ENCODE measurements around the gene BRWD1. TPM values are rescaled to one million over a fixed set of nuclear protein-coding genes. Genes with fewer than 3 reads are reported as not detected.
"Not testable (repeated sequence)": the region's sequence is repeated elsewhere in the genome, so short reads cannot be mapped to it uniquely, and the experiment has no call there.

BRWD1 gene
- total RNA-seq, 1 donor from 2014 or later: 20.5 TPM

GRCh38 chr21:39168800-39169199 is 144.6 kb downstream of the BRWD1 start:
- no peak for ATAC-seq

- no peak for ATAC-seq
Measured at GRCh38 chr21:39164523-39164922, 148.9 kb downstream of the BRWD1 start.

- ATAC-seq: no peak
Measured at GRCh38 chr21:39161064-39161463, 152.4 kb downstream of the BRWD1 start.

- peak; percentile 34 for ATAC-seq
Measured at GRCh38 chr21:39159342-39160063, 153.9 kb downstream of the BRWD1 start.

GRCh38 chr21:39157241-39157640 is 156.2 kb downstream of the BRWD1 start:
- ATAC-seq: not testable (repeated sequence)

- no peak for ATAC-seq
Measured at GRCh38 chr21:39156024-39156423, 157.4 kb downstream of the BRWD1 start.

GRCh38 chr21:39155578-39155977 is 157.9 kb downstream of the BRWD1 start:
- ATAC-seq: no peak

- ATAC-seq: peak; percentile 77
Measured at GRCh38 chr21:39153842-39154241, 159.6 kb downstream of the BRWD1 start.

GRCh38 chr21:39153373-39153772 is 160.1 kb downstream of the BRWD1 start:
- peak; percentile 63 for ATAC-seq

GRCh38 chr21:39152271-39152670 is 161.2 kb downstream of the BRWD1 start:
- ATAC-seq: no peak

GRCh38 chr21:39150877-39151276 is 162.6 kb downstream of the BRWD1 start:
- ATAC-seq: no peak

- ATAC-seq: no peak
Measured at GRCh38 chr21:39150316-39150715, 163.1 kb downstream of the BRWD1 start.

- no peak for ATAC-seq
Measured at GRCh38 chr21:39149882-39150281, 163.6 kb downstream of the BRWD1 start.

GRCh38 chr21:39148975-39149374 is 164.5 kb downstream of the BRWD1 start:
- no peak for ATAC-seq

GRCh38 chr21:39144191-39144590 is 169.2 kb downstream of the BRWD1 start:
- ATAC-seq: no peak

- no peak for ATAC-seq
Measured at GRCh38 chr21:39142972-39143371, 170.5 kb downstream of the BRWD1 start.

GRCh38 chr21:39141502-39141901 is 171.9 kb downstream of the BRWD1 start:
- ATAC-seq: no peak

GRCh38 chr21:39137248-39138178 is 175.9 kb downstream of the BRWD1 start:
- peak; percentile 39 for ATAC-seq

- peak; percentile 40 for ATAC-seq
Measured at GRCh38 chr21:39136711-39137110, 176.7 kb downstream of the BRWD1 start.

- ATAC-seq: peak; percentile 76
Measured at GRCh38 chr21:39136138-39136537, 177.3 kb downstream of the BRWD1 start.

GRCh38 chr21:39134288-39134810 is 179.1 kb downstream of the BRWD1 start:
- no peak for ATAC-seq

All from esophagus mucosa (tissue), 1 donor.